K562 (cell line): ENCODE results near the gene RHOV. TPM values are rescaled to one million over a fixed set of nuclear protein-coding genes. Genes with fewer than 3 reads are reported as not detected.
A peak's percentile ranks its signal among the peaks of the same experiment; 100 is the strongest.

Experiments
- CTCFL ChIP-seq: IDR thresholded peaks from 2 replicates; pipeline ENCODE4 v1.6.1; 2011; ENCODE audit warnings: borderline replicate concordance, low read depth, mild to moderate bottlenecking, moderate library complexity, low read length; ENCODE audit not compliant: insufficient read depth, poor library complexity, severe bottlenecking
- CUX1 ChIP-seq: fragments of 200-800 bp; sonication (Bioruptor generic); IDR thresholded peaks from 2 replicates; pipeline ENCODE4 v1.6.1; 2016; ENCODE audit warnings: missing genetic modification characterization, missing compliant biosample characterization
- HLTF ChIP-seq: fragments of 450-650 bp; IDR thresholded peaks from 2 replicates; pipeline ENCODE4 v1.6.1; 2016
- SMAD1 ChIP-seq: fragments of 150-350 bp; IDR thresholded peaks from 2 replicates; pipeline ENCODE4 v1.6.1; 2014; ENCODE audit warnings: low read length, low read depth; ENCODE audit not compliant: partially characterized antibody
- SMAD4 ChIP-seq: fragments of 250-450 bp; sonication (Bioruptor Pico); conservative IDR thresholded peaks from 2 replicates; pipeline ENCODE4 v1.8.0; 2021; ENCODE audit warnings: inconsistent platforms, mild to moderate bottlenecking, moderate library complexity
- SMARCA5 ChIP-seq: fragments of 450-650 bp; IDR thresholded peaks from 2 replicates; pipeline ENCODE4 v1.6.1; 2016
- SRF ChIP-seq, 2 experiments: fragments of 250-450, 450-650 bp in 1 of 2; sonication (Bioruptor Pico) in 1 of 2; sonication (generic) in 1 of 2; formaldehyde crosslinking; IDR thresholded peaks; 2 replicates each; pipeline versions ENCODE4 v1.5.0 to v1.5.1; 2020 to 2022; ENCODE audit warnings: mild to moderate bottlenecking in 1 of 2, missing genetic modification reagents in 1 of 2
- TARDBP ChIP-seq: fragments of 450-650 bp; IDR thresholded peaks from 2 replicates; pipeline ENCODE4 v1.6.1; 2016
- USF1 ChIP-seq: sonication (generic); formaldehyde crosslinking; IDR thresholded peaks from 2 replicates; pipeline ENCODE4 v1.9.0; 2022; ENCODE audit warnings: mild to moderate bottlenecking, missing genetic modification reagents
- polyA plus RNA-seq, 8 experiments: library from polyadenylated mRNA; depleted of rRNA in 4 of 8; stranded (reverse) in 5 of 8; unstranded in 3 of 8; fragments of >200 nt; fragmentation: Nextera tagmentation in 2 of 8; fragmentation: Illumina TruSeq in 1 of 8; extraction: Ambion mirVana in 2 of 8; extraction: Trizol in 1 of 8; gene quantifications; 2 replicates each; pipeline versions ENCODE4 v1.2.1 to v1.2.3, GENCODE V29; 2011 to 2014; ENCODE audit warnings: inconsistent platforms in 1 of 8, missing spikeins in 1 of 8
- total RNA-seq, 7 experiments: library from RNA; depleted of rRNA in 6 of 7; stranded (reverse); fragments of >200 nt in 6 of 7; fragmentation: Illumina TruSeq in 2 of 7; extraction: Trizol in 2 of 7; gene quantifications; 2 replicates each; pipeline versions ENCODE4 v1.2.1 to v1.2.3, GENCODE V29; 2011 to 2021; ENCODE audit warnings: low replicate concordance in 1 of 7

The RHOV gene
- total and polyA plus RNA-seq, 9 of the 15 experiments (the other 6 are each of a cell fraction or from before 2014, with no cell fraction given): 0.08 to 2.0 (median 1.1) TPM

- TF ChIP-seq SMARCA5 (no peak), CUX1 (CRISPR knock-in tag) (no peak), USF1 (peak; percentile 59), SMAD1 (no peak), SMAD4 (CRISPR knock-in tag) (no peak), SRF (CRISPR knock-in tag; IDR thresholded peaks at IDR 0.05) (no peak), HLTF (no peak), CTCFL (no peak), TARDBP (no peak)
Observed at GRCh38 chr15:40902605-40903561, 28.8 kb upstream of the RHOV start (continued).
